ENCODE measurements around the gene TRAF7.
"Not testable (repeated sequence)": the region's sequence is repeated elsewhere in the genome, so short reads cannot be mapped to it uniquely, and the experiment has no call there.

- TF ChIP-seq ZNF274 (IDR thresholded peaks at IDR 0.05; ENCODE audit: borderline replicate concordance, extremely low read depth, low read length); CTCF (IDR thresholded peaks at IDR 0.05; ENCODE audit: control extremely low read depth in 1 of 3, insufficient read depth in 1 of 3, low read depth in 1 of 3, low read length in 3 of 3); RAD21 (IDR thresholded peaks at IDR 0.05 in 1 of 2, conservative IDR thresholded peaks at IDR 0.05 in 1 of 2; ENCODE audit: low read depth in 2 of 2, low read length in 2 of 2): not testable (repeated sequence)
These were observed 48.3 kb upstream of the TRAF7 start for GRCh38 chr16:2107121-2107790.
